ENCODE measurements around the gene RAB40A.

The RAB40A gene, protein sequence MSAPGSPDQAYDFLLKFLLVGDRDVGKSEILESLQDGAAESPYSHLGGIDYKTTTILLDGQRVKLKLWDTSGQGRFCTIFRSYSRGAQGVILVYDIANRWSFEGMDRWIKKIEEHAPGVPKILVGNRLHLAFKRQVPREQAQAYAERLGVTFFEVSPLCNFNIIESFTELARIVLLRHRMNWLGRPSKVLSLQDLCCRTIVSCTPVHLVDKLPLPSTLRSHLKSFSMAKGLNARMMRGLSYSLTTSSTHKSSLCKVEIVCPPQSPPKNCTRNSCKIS
- long read RNA-seq, result 0 reads

DNA sequence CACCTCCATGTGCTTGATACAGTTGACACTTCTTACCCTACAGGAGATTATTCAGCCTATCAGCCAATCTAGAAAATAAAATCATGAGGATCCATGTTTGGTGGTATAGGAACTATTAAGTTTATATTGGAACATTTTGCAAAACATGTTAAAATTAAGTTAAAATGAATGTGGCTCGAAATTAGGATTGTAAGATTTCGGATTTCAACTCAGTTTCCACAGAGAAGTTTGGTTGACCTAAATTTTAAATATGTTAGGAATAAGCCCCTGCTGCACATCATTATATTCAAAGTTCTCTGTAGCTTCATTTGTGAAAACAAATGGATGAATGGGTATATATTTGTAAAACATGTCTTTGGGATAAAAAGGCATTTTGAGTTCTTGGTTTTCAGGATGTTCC lies at the start of gene RAB40A:
TSS of gene RAB40A (minus strand) at position 101 of the 400 bp plus-strand sequence. CDS start 18,733 bp downstream, outside the sequence.
- Histone ChIP-seq H3K27me3 (ENCODE audit: insufficient read depth, poor library complexity, severe bottlenecking) (no peaks in the 10 kb centered on the region), H3K4me3 (replicated peaks; ENCODE audit: insufficient read depth, low read length) (no peak within 1 kb of the TSS), H3K27ac (replicated peaks) (no peak within 1 kb of the TSS)
- no peak for DNase-seq (ENCODE audit: low read depth in 1 of 2, low spot score in 1 of 2)
- TF ChIP-seq SPI1 (IDR thresholded peaks at IDR 0.05; ENCODE audit: borderline replicate concordance, low read depth) (no peak), POLR2AphosphoS5 (IDR thresholded peaks at IDR 0.05; ENCODE audit: low read depth) (no peak), GABPA (IDR thresholded peaks at IDR 0.05; ENCODE audit: low read depth) (no peak)
- TF ChIP-seq, protein P1, sequence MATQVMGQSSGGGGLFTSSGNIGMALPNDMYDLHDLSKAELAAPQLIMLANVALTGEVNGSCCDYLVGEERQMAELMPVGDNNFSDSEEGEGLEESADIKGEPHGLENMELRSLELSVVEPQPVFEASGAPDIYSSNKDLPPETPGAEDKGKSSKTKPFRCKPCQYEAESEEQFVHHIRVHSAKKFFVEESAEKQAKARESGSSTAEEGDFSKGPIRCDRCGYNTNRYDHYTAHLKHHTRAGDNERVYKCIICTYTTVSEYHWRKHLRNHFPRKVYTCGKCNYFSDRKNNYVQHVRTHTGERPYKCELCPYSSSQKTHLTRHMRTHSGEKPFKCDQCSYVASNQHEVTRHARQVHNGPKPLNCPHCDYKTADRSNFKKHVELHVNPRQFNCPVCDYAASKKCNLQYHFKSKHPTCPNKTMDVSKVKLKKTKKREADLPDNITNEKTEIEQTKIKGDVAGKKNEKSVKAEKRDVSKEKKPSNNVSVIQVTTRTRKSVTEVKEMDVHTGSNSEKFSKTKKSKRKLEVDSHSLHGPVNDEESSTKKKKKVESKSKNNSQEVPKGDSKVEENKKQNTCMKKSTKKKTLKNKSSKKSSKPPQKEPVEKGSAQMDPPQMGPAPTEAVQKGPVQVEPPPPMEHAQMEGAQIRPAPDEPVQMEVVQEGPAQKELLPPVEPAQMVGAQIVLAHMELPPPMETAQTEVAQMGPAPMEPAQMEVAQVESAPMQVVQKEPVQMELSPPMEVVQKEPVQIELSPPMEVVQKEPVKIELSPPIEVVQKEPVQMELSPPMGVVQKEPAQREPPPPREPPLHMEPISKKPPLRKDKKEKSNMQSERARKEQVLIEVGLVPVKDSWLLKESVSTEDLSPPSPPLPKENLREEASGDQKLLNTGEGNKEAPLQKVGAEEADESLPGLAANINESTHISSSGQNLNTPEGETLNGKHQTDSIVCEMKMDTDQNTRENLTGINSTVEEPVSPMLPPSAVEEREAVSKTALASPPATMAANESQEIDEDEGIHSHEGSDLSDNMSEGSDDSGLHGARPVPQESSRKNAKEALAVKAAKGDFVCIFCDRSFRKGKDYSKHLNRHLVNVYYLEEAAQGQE (IDR thresholded peaks at IDR 0.05; ENCODE audit: insufficient replicate concordance, low read depth), result no peak
- TF ChIP-seq, protein P2, sequence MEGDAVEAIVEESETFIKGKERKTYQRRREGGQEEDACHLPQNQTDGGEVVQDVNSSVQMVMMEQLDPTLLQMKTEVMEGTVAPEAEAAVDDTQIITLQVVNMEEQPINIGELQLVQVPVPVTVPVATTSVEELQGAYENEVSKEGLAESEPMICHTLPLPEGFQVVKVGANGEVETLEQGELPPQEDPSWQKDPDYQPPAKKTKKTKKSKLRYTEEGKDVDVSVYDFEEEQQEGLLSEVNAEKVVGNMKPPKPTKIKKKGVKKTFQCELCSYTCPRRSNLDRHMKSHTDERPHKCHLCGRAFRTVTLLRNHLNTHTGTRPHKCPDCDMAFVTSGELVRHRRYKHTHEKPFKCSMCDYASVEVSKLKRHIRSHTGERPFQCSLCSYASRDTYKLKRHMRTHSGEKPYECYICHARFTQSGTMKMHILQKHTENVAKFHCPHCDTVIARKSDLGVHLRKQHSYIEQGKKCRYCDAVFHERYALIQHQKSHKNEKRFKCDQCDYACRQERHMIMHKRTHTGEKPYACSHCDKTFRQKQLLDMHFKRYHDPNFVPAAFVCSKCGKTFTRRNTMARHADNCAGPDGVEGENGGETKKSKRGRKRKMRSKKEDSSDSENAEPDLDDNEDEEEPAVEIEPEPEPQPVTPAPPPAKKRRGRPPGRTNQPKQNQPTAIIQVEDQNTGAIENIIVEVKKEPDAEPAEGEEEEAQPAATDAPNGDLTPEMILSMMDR (IDR thresholded peaks at IDR 0.05; ENCODE audit: insufficient read depth, low read length), result no peak

DNA sequence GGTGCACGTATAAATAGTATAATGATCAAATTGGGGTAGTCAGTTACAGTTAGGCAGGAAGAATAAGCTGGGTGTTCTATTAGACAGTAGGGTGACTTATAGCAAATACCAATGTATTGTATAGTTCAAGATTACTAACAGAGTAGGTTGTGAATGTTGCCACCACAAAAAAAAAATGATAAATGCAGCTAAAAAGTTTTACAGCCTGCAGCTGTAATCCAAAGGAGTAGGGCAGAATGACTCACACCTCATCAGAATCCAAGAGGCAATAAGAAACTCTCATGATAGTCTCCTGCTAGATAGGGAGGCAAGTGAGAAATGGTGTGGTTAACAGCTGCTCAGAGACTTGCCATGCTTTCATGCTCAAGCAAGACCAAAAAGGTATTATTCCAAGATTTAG lies 46.5 kb upstream of the RAB40A start:
- TF ChIP-seq, protein P1 (IDR thresholded peaks at IDR 0.05; ENCODE audit: insufficient replicate concordance, low read depth), result no peak
- TF ChIP-seq GABPA (IDR thresholded peaks at IDR 0.05; ENCODE audit: low read depth) (no peak), SPI1 (IDR thresholded peaks at IDR 0.05; ENCODE audit: borderline replicate concordance, low read depth) (no peak), POLR2AphosphoS5 (IDR thresholded peaks at IDR 0.05; ENCODE audit: low read depth) (no peak)
- TF ChIP-seq, protein P2 (IDR thresholded peaks at IDR 0.05; ENCODE audit: insufficient read depth, low read length), result no peak
- no peak overlapping the region for H3K4me3 ChIP-seq (replicated peaks; ENCODE audit: insufficient read depth, low read length)
- DNase-seq (ENCODE audit: low read depth in 1 of 2, low spot score in 1 of 2), result no peak
- H3K27me3 ChIP-seq (ENCODE audit: insufficient read depth, poor library complexity, severe bottlenecking), result peaks cover 5% of the 10 kb centered on the region
- H3K27ac ChIP-seq (replicated peaks), result no peak overlapping the region

DNA sequence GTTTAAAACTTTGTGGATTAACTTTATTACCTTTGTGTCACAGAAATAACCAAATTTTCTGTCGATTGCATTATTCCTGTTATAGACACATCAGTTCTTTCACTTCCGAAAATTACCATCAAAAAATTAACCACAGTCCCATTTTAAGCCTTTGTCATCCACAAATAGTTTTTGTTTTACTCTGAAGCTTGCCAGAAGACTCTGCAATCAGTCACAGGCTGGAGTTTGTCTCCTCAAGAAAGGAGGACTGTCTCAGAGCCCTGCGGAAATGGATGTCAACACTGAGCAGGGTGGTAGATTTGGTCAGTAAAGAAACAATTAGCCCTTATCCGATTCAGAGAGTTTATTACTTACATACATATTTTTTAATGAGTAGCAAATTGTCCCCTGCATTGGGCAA lies 45.9 kb upstream of the RAB40A start:
- DNase-seq (ENCODE audit: low read depth in 1 of 2, low spot score in 1 of 2), result no peak
- TF ChIP-seq POLR2AphosphoS5 (IDR thresholded peaks at IDR 0.05; ENCODE audit: low read depth) (no peak), SPI1 (IDR thresholded peaks at IDR 0.05; ENCODE audit: borderline replicate concordance, low read depth) (no peak), GABPA (IDR thresholded peaks at IDR 0.05; ENCODE audit: low read depth) (no peak)
- TF ChIP-seq, protein P2 (IDR thresholded peaks at IDR 0.05; ENCODE audit: insufficient read depth, low read length), result no peak
- TF ChIP-seq, protein P1 (IDR thresholded peaks at IDR 0.05; ENCODE audit: insufficient replicate concordance, low read depth), result no peak
- Histone ChIP-seq H3K4me3 (replicated peaks; ENCODE audit: insufficient read depth, low read length) (no peak overlapping the region), H3K27me3 (ENCODE audit: insufficient read depth, poor library complexity, severe bottlenecking) (peaks cover 5% of the 10 kb centered on the region), H3K27ac (replicated peaks) (no peak overlapping the region)
